D721Med (cell line): ENCODE results near the gene TAMM41.
A peak's percentile ranks its signal among the peaks of the same experiment; 100 is the strongest.
"Not testable (repeated sequence)": the region's sequence is repeated elsewhere in the genome, so short reads cannot be mapped to it uniquely, and the experiment has no call there.

Experiments used
- DNase-seq: peaks from one replicate; pipeline ENCODE4 v3.0.0; 2011; ENCODE audit warnings: low spot score; ENCODE audit not compliant: insufficient read length
- FAIRE-seq: peaks from 2 replicates; lab custom pipeline; 2011; peaks lifted over from hg19 to GRCh38; lab: Jason Lieb, UNC
- TF ChIP-seq, protein P1 (sequence below): IDR thresholded peaks from 2 replicates; pipeline ENCODE4 v1.5.1; 2012; ENCODE audit warnings: mild to moderate bottlenecking, control low read depth; ENCODE audit not compliant: insufficient read depth; ENCODE audit errors: missing control alignments

TAMM41 gene

DNA sequence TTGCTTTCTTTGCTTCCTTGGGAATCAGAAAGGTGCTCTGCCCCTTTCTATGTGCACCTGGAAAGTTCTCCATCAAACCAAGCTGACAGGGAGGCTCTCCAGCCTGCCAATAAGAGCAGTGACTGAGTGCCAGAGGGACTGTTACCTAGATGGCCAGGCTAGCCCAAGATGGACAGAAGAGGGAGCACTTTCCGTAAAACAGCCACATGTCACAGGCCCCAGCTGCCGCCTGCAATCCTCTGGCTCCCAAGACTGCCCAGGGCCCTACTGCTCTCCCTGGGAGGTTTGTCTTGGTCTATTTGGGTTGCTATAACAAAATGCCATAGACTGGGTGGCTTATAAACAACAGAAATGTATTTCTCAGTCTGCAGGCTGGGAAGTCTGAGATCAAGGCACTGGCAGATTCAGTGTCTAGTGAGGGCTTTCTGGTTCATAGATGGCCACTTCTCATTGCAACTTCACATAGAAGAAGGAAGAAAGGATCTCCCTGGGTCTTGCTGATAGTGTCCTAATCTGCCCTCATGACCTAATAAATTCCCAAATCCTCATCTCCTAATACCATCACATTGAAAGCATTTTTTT lies 72.3 kb downstream of the TAMM41 start:
- TF ChIP-seq, protein P1, sequence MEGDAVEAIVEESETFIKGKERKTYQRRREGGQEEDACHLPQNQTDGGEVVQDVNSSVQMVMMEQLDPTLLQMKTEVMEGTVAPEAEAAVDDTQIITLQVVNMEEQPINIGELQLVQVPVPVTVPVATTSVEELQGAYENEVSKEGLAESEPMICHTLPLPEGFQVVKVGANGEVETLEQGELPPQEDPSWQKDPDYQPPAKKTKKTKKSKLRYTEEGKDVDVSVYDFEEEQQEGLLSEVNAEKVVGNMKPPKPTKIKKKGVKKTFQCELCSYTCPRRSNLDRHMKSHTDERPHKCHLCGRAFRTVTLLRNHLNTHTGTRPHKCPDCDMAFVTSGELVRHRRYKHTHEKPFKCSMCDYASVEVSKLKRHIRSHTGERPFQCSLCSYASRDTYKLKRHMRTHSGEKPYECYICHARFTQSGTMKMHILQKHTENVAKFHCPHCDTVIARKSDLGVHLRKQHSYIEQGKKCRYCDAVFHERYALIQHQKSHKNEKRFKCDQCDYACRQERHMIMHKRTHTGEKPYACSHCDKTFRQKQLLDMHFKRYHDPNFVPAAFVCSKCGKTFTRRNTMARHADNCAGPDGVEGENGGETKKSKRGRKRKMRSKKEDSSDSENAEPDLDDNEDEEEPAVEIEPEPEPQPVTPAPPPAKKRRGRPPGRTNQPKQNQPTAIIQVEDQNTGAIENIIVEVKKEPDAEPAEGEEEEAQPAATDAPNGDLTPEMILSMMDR, result peak; percentile 51
- FAIRE-seq (no peak), DNase-seq (peak; percentile 52)

DNA sequence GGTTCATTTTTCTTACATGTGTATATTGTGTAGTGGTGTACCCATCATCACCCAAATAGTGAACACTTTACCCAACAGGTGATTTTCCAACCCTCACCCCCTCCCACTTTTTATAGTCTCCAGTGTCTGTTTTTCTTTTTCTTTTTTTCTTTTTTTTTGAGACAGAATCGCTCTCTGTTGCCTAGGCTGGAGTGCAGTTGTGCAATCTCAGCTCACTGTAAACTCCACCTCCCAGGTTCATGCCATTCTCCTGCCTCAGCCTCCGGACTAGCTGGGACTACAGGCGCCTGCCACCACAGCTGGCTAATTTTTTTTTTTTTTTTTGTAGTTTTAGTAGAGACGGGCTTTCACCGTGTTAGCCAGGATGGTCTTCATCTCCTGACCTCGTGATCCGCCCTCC lies 74.8 kb downstream of the TAMM41 start:
- DNase-seq, FAIRE-seq: not testable (repeated sequence)

DNA sequence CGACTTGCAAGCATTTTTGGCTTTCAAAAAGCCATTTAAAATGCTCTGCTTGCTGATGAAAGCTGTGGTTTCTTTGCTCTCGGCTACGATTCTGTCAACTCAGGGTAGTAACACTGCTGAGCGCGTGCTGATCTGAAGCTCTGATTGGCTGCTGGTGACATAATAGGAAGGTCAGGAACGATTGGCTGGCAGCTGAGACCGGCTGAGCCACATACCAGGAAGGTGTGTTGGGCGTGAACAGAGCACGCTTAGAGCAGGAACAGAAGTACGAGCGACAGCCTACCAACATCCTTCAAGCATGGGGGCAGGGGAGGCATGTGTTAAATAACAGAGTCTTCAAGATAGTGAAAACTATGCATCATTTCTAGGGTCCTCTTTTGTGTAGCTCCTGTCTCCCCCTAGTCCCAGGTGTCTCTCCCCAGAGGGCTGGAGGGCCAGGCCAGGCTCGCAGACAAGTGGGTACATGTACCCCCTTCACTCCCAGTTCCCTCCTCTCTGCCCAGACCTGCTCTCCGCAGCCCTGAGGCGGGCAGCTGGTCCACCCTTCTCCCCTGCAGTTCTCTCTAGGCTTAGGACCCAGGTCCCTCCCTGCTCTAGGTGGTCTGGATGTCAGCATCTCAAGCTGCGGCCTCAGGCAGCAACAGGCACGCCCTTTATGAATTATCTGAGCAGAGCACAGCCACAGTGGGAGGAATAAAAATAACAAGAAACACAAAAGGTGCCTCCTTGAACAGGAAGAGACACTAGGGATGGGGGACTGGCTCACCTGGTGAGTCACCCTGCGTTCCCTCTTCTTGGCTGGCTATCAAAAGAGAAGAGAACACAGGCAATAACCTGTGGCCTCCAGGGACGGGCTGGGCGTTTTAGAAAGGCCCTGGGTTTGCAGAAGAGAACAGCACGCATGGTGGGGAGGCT lies 76.0 kb downstream of the TAMM41 start:
- DNase-seq (no peak), FAIRE-seq (no peak)
- TF ChIP-seq, protein P1, result no peak

DNA sequence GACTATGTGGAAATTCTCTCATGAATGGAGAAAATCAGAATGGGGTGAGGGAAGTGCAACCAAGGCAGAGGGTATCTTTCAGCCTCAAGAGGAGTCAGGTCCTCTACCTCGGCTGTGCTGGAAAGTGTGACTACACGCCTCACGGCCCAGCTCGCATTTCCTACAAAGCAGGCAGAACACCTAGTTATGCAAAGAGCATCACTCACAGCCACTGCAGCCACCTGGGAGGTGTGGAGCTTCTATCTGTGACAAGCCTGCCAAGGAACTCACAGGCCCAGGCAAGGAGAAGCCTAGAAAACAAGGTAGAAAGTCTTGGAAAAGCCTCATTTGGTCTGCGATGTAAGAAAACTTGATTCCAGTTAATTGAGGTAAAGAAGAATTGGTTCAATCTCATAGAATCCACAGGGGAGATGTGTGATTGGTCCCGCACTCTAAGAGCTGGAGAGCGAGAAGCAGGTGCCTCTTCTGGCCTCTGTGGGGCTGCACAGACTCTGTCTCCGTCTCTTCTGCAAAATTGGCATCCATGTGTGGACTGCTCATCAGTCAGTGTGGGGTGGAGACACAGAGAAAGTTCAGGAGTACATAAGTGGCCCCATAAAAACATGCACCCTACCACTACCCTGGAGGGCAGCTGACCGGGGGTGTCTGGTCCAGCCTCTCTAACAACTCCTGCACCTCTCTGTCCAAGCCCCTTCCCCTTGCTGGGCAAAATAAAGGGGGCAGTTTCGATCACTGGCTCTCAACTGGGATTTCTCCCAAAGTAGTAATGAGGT lies 76.8 kb downstream of the TAMM41 start:
- TF ChIP-seq, protein P1, result no peak
- no peak for FAIRE-seq
- no peak for DNase-seq

DNA sequence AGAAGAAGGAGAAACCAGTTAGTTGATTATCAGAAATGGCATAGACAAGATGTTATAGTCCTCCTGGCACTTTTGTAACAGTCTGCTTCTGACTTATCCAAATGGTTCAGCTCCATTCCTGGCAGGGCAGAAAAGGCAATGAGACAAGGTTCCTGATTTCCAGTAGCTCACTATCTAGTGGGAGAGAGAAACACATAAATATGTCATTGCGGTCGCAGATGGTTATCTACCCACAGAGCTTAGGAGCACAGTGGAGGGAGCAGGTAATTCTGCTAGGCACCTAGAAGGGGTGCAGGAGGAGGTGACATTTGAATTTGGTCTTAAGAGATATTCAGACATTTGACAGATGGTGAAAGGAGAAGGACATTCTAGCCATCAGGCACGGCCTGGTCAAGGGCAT lies 78.1 kb downstream of the TAMM41 start:
- TF ChIP-seq, protein P1, result no peak
- DNase-seq (no peak), FAIRE-seq (no peak)

DNA sequence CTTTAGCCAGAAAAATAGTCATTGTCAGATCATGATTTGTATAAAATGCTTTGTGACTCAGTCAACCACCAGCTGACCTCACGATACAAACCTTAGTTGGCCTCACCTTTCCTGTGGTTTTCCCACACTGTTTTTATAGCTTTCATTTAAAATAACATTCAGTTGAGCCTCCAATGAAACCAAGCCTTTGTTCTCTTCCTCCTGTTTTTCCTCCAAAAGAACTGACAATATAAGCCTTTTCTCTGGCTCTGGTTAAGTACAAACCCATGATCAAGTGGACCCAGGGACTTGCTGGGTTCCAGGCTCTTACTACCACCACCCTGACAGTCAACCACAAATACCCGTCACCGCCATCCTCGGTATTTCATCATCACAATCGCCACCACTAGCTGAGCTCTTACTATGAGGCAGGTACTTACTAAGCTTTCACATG lies 81.7 kb downstream of the TAMM41 start:
- TF ChIP-seq, protein P1, result no peak
- DNase-seq, result no peak
- FAIRE-seq, result no peak

DNA sequence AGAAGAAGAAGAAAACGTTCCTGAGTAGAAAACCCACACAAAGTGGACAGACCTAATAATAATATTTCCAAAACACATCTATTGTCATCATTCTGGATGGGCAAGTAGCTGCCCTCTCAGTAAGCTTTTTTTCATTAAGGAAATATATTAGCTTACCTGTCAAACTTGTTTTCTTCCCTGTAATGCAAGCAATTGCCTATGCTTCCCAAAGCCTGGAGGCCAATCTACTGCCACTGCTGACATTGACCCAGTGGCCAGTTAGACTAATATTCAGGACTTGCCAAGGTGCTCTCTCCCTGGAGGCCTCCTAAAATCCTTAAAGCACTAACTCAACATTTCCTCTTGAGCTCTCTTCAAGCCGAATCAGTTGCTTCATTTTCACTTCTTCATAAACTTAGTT lies 86.7 kb downstream of the TAMM41 start:
- TF ChIP-seq, protein P1, result no peak
- no peak for DNase-seq

More for the DNA sequence above, 86.7 kb downstream of the TAMM41 start:
- no peak for FAIRE-seq
